H1 (cell line): ENCODE results near the gene YIPF3. TPM values are rescaled to one million over a fixed set of nuclear protein-coding genes. Genes with fewer than 3 reads are reported as not detected.

Experiments
- CTCF ChIA-PET: fragments of 300-600 bp; sonication (Branson Sonifier 250); formaldehyde crosslinking; loops from one replicate; lab custom pipeline; 2021; ENCODE audit not compliant: partially characterized antibody; lab: Charles Lee
- POLR2A ChIA-PET: fragments of 300-600 bp; sonication (Branson Sonifier 250); formaldehyde crosslinking; loops from one replicate; lab custom pipeline; 2021; ENCODE audit warnings: inconsistent platforms; ENCODE audit not compliant: partially characterized antibody; lab: Charles Lee
- DNase-seq, 2 experiments: peaks; one replicate each; pipeline versions ENCODE4 v3.0.0 to v3.0.0-alpha.2; 2010 to 2022; ENCODE audit warnings: low spot score in 2 of 2, low read depth in 1 of 2, mixed read lengths in 1 of 2
- FAIRE-seq: peaks from 2 replicates; lab custom pipeline; 2011; peaks lifted over from hg19 to GRCh38; lab: Jason Lieb, UNC
- H2AFZ ChIP-seq: 2 replicates; pipeline ENCODE4 v1.8.1; 2012; ENCODE audit warnings: low read length, inconsistent platforms
- H2AK5ac ChIP-seq: 2 replicates; pipeline ENCODE4 v1.6.1; 2013; ENCODE audit warnings: low read depth, low read length
- H2BK120ac ChIP-seq: replicated peaks from 2 replicates; pipeline ENCODE3; 2013; ENCODE audit warnings: low read depth, low read length, inconsistent platforms
- H2BK12ac ChIP-seq: 2 replicates; pipeline ENCODE4 v1.6.1; 2013; ENCODE audit warnings: low read depth, low read length
- H2BK15ac ChIP-seq: 2 replicates; pipeline ENCODE4 v1.6.1; 2013; ENCODE audit warnings: low read length
- H2BK20ac ChIP-seq: 2 replicates; pipeline ENCODE4 v1.6.1; 2013; ENCODE audit warnings: low read length
- H2BK5ac ChIP-seq: 2 replicates; pipeline ENCODE4 v1.6.1; 2013; ENCODE audit warnings: low read depth, low read length
- H3K14ac ChIP-seq: 2 replicates; pipeline ENCODE4 v1.6.1; 2013; ENCODE audit warnings: inconsistent platforms; ENCODE audit not compliant: insufficient read length
- H3K18ac ChIP-seq: 2 replicates; pipeline ENCODE4 v1.6.1; 2013; ENCODE audit warnings: low read length; ENCODE audit errors: extremely low read depth
- H3K23ac ChIP-seq: 2 replicates; pipeline ENCODE4 v1.6.1; 2013; ENCODE audit warnings: inconsistent platforms; ENCODE audit not compliant: insufficient read length
- H3K23me2 ChIP-seq: 2 replicates; pipeline ENCODE4 v1.6.1; 2013; ENCODE audit warnings: low read depth, low read length
- H3K27ac ChIP-seq: 2 replicates; pipeline ENCODE4 v1.6.1; 2011; ENCODE audit warnings: low read depth, low read length, inconsistent platforms
- H3K27me3 ChIP-seq, 4 experiments: replicated peaks in 1 of 4; 1 replicate in 1 of 4; 2 replicates in 3 of 4; pipeline versions ENCODE4 v1.6.1 to v1.8.1; 2011 to 2013; ENCODE audit warnings: low read length in 3 of 4, mild to moderate bottlenecking in 3 of 4, inconsistent platforms in 2 of 4, mixed read lengths in 2 of 4, moderate library complexity in 1 of 4; ENCODE audit not compliant: control insufficient read depth in 3 of 4, insufficient read depth in 3 of 4; ENCODE audit errors: extremely low read depth in 1 of 4
- H3K36me3 ChIP-seq, 4 experiments: 2 replicates each; pipeline versions ENCODE4 v1.6.1 to v1.8.1; 2011 to 2013; ENCODE audit warnings: mild to moderate bottlenecking in 4 of 4, low read length in 3 of 4, moderate library complexity in 2 of 4, control low read depth in 1 of 4, inconsistent platforms in 1 of 4; ENCODE audit not compliant: insufficient read depth in 4 of 4, control insufficient read depth in 2 of 4
- H3K4ac ChIP-seq: replicated peaks from 2 replicates; pipeline ENCODE3; 2013; ENCODE audit warnings: low read length, low read depth, mixed read lengths, inconsistent platforms; ENCODE audit not compliant: insufficient read length
- H3K4me1 ChIP-seq, 4 experiments: replicated peaks in 1 of 4; 1 replicate in 1 of 4; 2 replicates in 3 of 4; pipeline versions ENCODE4 v1.6.1 to v1.8.1; 2011 to 2013; ENCODE audit warnings: low read length in 3 of 4, inconsistent platforms in 2 of 4, mixed read lengths in 1 of 4; ENCODE audit not compliant: insufficient read depth in 4 of 4, control insufficient read depth in 3 of 4
- H3K4me2 ChIP-seq, 2 experiments: 2 replicates each; pipeline versions ENCODE4 v1.6.1 to v1.8.1; 2011 to 2013; ENCODE audit warnings: low read depth in 2 of 2, low read length in 2 of 2, control low read depth in 1 of 2, inconsistent platforms in 1 of 2, mild to moderate bottlenecking in 1 of 2; ENCODE audit not compliant: insufficient read depth in 1 of 2
- H3K4me3 ChIP-seq, 4 experiments: fragments of 200-600, 300-600 bp in 1 of 4; sonication (generic), shearing (Covaris generic), sonication (Bioruptor Twin) in 1 of 4; 2 replicates each; pipeline versions ENCODE4 v1.5.1 to v1.8.1; 2011 to 2016; ENCODE audit warnings: low read length in 4 of 4, low read depth in 3 of 4, control low read depth in 2 of 4, inconsistent platforms in 2 of 4, mild to moderate bottlenecking in 2 of 4, mixed read lengths in 1 of 4, moderate library complexity in 1 of 4; ENCODE audit not compliant: insufficient read depth in 2 of 4; ENCODE audit errors: extremely low read depth in 1 of 4
- H3K56ac ChIP-seq: replicated peaks from 2 replicates; pipeline ENCODE3; 2013; ENCODE audit warnings: low read depth, mild to moderate bottlenecking, mixed read lengths, low read length, inconsistent platforms; ENCODE audit not compliant: insufficient read length
- H3K79me1 ChIP-seq: 2 replicates; pipeline ENCODE4 v1.6.1; 2013; ENCODE audit warnings: low read depth, low read length, control low read depth
- H3K79me2 ChIP-seq, 2 experiments: 2 replicates each; pipeline versions ENCODE4 v1.6.1 to v1.8.1; 2012 to 2013; ENCODE audit warnings: low read length in 2 of 2, mild to moderate bottlenecking in 2 of 2, inconsistent platforms in 1 of 2; ENCODE audit not compliant: insufficient read depth in 2 of 2, control insufficient read depth in 1 of 2
- H3K9ac ChIP-seq, 4 experiments: replicated peaks in 1 of 4; 1 replicate in 1 of 4; 2 replicates in 3 of 4; pipeline versions ENCODE4 v1.6.1 to v1.8.1; 2011 to 2013; ENCODE audit warnings: low read depth in 3 of 4, low read length in 3 of 4, control low read depth in 2 of 4, mild to moderate bottlenecking in 2 of 4, moderate library complexity in 2 of 4, inconsistent platforms in 1 of 4; ENCODE audit errors: extremely low read depth in 1 of 4
- H3K9me3 ChIP-seq, 2 experiments: 2 replicates each; pipeline versions ENCODE4 v1.6.1 to v1.8.1; 2012 to 2013; ENCODE audit warnings: mild to moderate bottlenecking in 2 of 2, moderate library complexity in 2 of 2, control low read depth in 1 of 2, inconsistent platforms in 1 of 2, low read depth in 1 of 2, low read length in 1 of 2, mixed read lengths in 1 of 2; ENCODE audit not compliant: insufficient read depth in 2 of 2
- H4K20me1 ChIP-seq, 2 experiments: replicated peaks in 1 of 2; 2 replicates each; pipeline versions ENCODE3 to v1.8.1; 2011 to 2013; ENCODE audit warnings: inconsistent platforms in 2 of 2, low read length in 2 of 2, mild to moderate bottlenecking in 1 of 2; ENCODE audit not compliant: insufficient read depth in 2 of 2, control insufficient read depth in 1 of 2
- H4K5ac ChIP-seq: 2 replicates; pipeline ENCODE4 v1.6.1; 2013; ENCODE audit warnings: low read length, low read depth, mixed read lengths, inconsistent platforms; ENCODE audit not compliant: insufficient read length
- H4K8ac ChIP-seq: 2 replicates; pipeline ENCODE4 v1.8.0; 2013; ENCODE audit warnings: mild to moderate bottlenecking, moderate library complexity, low read length, inconsistent platforms; ENCODE audit not compliant: insufficient read depth; ENCODE audit errors: extremely low read depth
- H4K91ac ChIP-seq: replicated peaks from 2 replicates; pipeline ENCODE3; 2013; ENCODE audit warnings: low read length, mixed read lengths, inconsistent platforms; ENCODE audit not compliant: insufficient read length
- ATF3 ChIP-seq: IDR thresholded peaks from 2 replicates; pipeline ENCODE4 v1.6.1; 2011; ENCODE audit warnings: low read depth, mild to moderate bottlenecking, low read length; ENCODE audit not compliant: insufficient read depth
- CHD1 ChIP-seq: IDR thresholded peaks from 2 replicates; pipeline ENCODE4 v1.6.1; 2012; ENCODE audit warnings: low read depth, low read length, improper control_type of control experiment
- GTF2F1 ChIP-seq: IDR thresholded peaks from 2 replicates; pipeline ENCODE4 v1.6.1; 2012; ENCODE audit warnings: low read depth, low read length, improper control_type of control experiment, borderline replicate concordance
- JUN ChIP-seq: IDR thresholded peaks from 2 replicates; pipeline ENCODE4 v1.6.1; 2011; ENCODE audit warnings: low read depth, mild to moderate bottlenecking, improper control_type of control experiment, low read length
- POU5F1 ChIP-seq: IDR thresholded peaks from 2 replicates; pipeline ENCODE4 v1.6.1; 2011; ENCODE audit warnings: low read depth, mild to moderate bottlenecking, low read length, moderate library complexity
- RFX5 ChIP-seq: IDR thresholded peaks from 2 replicates; pipeline ENCODE4 v1.6.1; 2011; ENCODE audit warnings: low read depth, low read length, improper control_type of control experiment, borderline replicate concordance
- SAP30 ChIP-seq: fragments of 300-600 bp; sonication (generic); IDR thresholded peaks from 2 replicates; pipeline ENCODE4 v1.7.1; 2012; ENCODE audit warnings: low read length, moderate library complexity, mild to moderate bottlenecking, inconsistent platforms; ENCODE audit not compliant: insufficient read depth, insufficient replicate concordance
- SIRT6 ChIP-seq: IDR thresholded peaks from one replicate; pipeline ENCODE4 v1.7.1; 2012; ENCODE audit warnings: low read length, inconsistent platforms
- polyA plus RNA-seq, 7 experiments: library from polyadenylated mRNA; depleted of rRNA in 3 of 7; stranded (reverse) in 5 of 7; unstranded in 2 of 7; fragments of >200 nt in 5 of 7; fragments of 200-250 nt in 2 of 7; gene quantifications; 1 replicate in 5 of 7; 2 replicates in 1 of 7; 4 replicates in 1 of 7; pipeline versions ENCODE4 v1.2.1 to v1.2.3, GENCODE V29; 2011 to 2013; ENCODE audit warnings: missing spikeins in 2 of 7, mixed read lengths in 2 of 7
- total RNA-seq: library from RNA; stranded (reverse); fragmentation: NEBNext Ultra II Directional; extraction: Animal tissue kit (Norgen Biotek cat#: 25700); gene quantifications from 2 replicates; pipeline ENCODE4 v1.2.1, GENCODE V29; 2021

Gene YIPF3
- total and polyA plus RNA-seq, 2 of the 8 experiments (the other 6 are each of a cell fraction or from before 2014, with no cell fraction given), result 77.2 to 225 TPM

GRCh38 chr6:43559328-43559727 is 42.6 kb upstream of the YIPF3 start:
- Histone ChIP-seq H2AFZ (no peak overlapping the region), H3K4me1 (no peaks in the 10 kb centered on the region), H2BK120ac (no peak overlapping the region), H2BK12ac (no peak overlapping the region), H3K18ac (no peak overlapping the region), H4K8ac (no peak overlapping the region), H3K36me3 (peaks cover 34 to 95% (median 73%) of the 10 kb centered on the region in 4 experiments), H4K20me1 (peaks cover 0 to 1% of the 10 kb centered on the region in 2 experiments), H3K14ac (no peak overlapping the region), H2BK15ac (no peak overlapping the region), H3K23me2 (no peaks in the 10 kb centered on the region), H3K56ac (no peak overlapping the region), H3K4me2 (no peak overlapping the region), H3K27ac (no peak overlapping the region), H4K91ac (no peak overlapping the region), H3K79me2 (no peaks in the 10 kb centered on the region), H3K4me3 (no peak overlapping the region), H3K79me1 (no peaks in the 10 kb centered on the region), H3K27me3 (no peaks in the 10 kb centered on the region), H3K9ac (no peak overlapping the region), H3K23ac (no peak overlapping the region), H2BK5ac (no peak overlapping the region), H2BK20ac (no peak overlapping the region), H3K9me3 (no peaks in the 10 kb centered on the region), H3K4ac (no peak overlapping the region), H2AK5ac (no peak overlapping the region), H4K5ac (no peak overlapping the region)
- DNase-seq (no peak), FAIRE-seq (no peak)
- POLR2A ChIA-PET, result interaction anchor here (1.3 to 1.6 kb wide), 4 partner anchors 12 to 39 kb away, joined by 3 to 7 read pairs (median 5); no protein-coding TSS in a partner anchor
- no peak for TF ChIP-seq GTF2F1
- no peak for TF ChIP-seq SIRT6
- no peak for TF ChIP-seq POU5F1
- no peak for TF ChIP-seq CHD1
- TF ChIP-seq ATF3, result no peak
- no peak for TF ChIP-seq SAP30
- no peak for TF ChIP-seq RFX5
- no peak for TF ChIP-seq JUN
- CTCF ChIA-PET, result interaction anchor here (0.6 to 1.1 kb wide), 2 partner anchors 9 to 1468 kb away, joined by 3 to 6 read pairs; no protein-coding TSS in a partner anchor
